ENCODE measurements around the gene TRIB2.

GRCh38 chr2:12763486-12763885 lies 46.8 kb downstream of the TRIB2 start:
- TF ChIP-seq POLR2AphosphoS5 (IDR thresholded peaks at IDR 0.05) = no peak
- TF ChIP-seq CTCF (IDR thresholded peaks at IDR 0.05) = no peak
- TF ChIP-seq POLR2A (IDR thresholded peaks at IDR 0.05) = no peak
